ENCODE data around the gene OR14I1.

DNA sequence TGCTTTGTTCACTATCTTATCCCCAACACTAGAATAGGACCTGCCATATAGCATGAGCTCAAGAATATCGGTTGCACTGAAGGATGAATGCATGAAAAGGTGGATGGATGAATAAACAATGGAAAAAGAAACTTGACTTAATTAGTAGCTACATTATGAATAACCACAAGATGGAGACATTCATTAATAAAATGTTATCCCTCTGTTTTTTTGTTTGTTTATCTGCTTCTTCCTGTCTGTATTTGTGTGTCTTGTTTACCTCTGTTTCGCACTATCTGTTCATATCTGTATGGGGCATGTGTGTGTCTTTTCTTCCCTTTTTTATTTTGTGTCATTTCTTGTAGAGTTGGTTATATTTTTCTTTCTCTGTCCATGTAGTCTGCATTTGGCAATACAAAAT, 1.1 kb upstream of the OR14I1 start:
- TF ChIP-seq, protein P1, sequence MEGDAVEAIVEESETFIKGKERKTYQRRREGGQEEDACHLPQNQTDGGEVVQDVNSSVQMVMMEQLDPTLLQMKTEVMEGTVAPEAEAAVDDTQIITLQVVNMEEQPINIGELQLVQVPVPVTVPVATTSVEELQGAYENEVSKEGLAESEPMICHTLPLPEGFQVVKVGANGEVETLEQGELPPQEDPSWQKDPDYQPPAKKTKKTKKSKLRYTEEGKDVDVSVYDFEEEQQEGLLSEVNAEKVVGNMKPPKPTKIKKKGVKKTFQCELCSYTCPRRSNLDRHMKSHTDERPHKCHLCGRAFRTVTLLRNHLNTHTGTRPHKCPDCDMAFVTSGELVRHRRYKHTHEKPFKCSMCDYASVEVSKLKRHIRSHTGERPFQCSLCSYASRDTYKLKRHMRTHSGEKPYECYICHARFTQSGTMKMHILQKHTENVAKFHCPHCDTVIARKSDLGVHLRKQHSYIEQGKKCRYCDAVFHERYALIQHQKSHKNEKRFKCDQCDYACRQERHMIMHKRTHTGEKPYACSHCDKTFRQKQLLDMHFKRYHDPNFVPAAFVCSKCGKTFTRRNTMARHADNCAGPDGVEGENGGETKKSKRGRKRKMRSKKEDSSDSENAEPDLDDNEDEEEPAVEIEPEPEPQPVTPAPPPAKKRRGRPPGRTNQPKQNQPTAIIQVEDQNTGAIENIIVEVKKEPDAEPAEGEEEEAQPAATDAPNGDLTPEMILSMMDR (conservative IDR thresholded peaks at IDR 0.05 in 1 of 2, IDR thresholded peaks at IDR 0.05 in 1 of 2; ENCODE audit: extremely low read depth in 1 of 2, insufficient read depth in 1 of 2, low read depth in 1 of 2, low read length in 2 of 2) = no peak
- TF ChIP-seq EZH2 (IDR thresholded peaks at IDR 0.05; ENCODE audit: borderline replicate concordance, low read length) = no peak
